Osteoblast (primary cell): ENCODE data around the gene AQP1. TPM values are rescaled to one million over a fixed set of nuclear protein-coding genes. Genes with fewer than 3 reads are reported as not detected.

ENCODE experiments used
- DNase-seq: peaks from one replicate; pipeline ENCODE4 v3.0.0; 2011; ENCODE audit warnings: low spot score, mixed read lengths; ENCODE audit not compliant: insufficient read length; ENCODE audit errors: missing footprints
- H2AFZ ChIP-seq: 2 replicates; pipeline ENCODE4 v1.6.0; 2011; ENCODE audit warnings: mild to moderate bottlenecking, low read length
- H3K27ac ChIP-seq: 2 replicates; pipeline ENCODE4 v1.5.1; 2011; ENCODE audit warnings: mild to moderate bottlenecking, low read depth, low read length, moderate library complexity
- H3K27me3 ChIP-seq: 2 replicates; pipeline ENCODE4 v1.6.0; 2012; ENCODE audit warnings: mild to moderate bottlenecking, control low read depth, inconsistent platforms, low read length, moderate library complexity; ENCODE audit not compliant: insufficient read depth
- H3K36me3 ChIP-seq: 2 replicates; pipeline ENCODE4 v1.5.1; 2011; ENCODE audit warnings: mild to moderate bottlenecking, low read length, control low read depth, moderate library complexity; ENCODE audit not compliant: insufficient read depth
- H3K4me1 ChIP-seq: 2 replicates; pipeline ENCODE4 v1.5.1; 2011; ENCODE audit warnings: mild to moderate bottlenecking, low read length, control low read depth, moderate library complexity; ENCODE audit not compliant: insufficient read depth
- H3K4me2 ChIP-seq: 2 replicates; pipeline ENCODE4 v1.6.0; 2011; ENCODE audit warnings: mild to moderate bottlenecking, low read length; ENCODE audit not compliant: insufficient read depth
- H3K4me3 ChIP-seq: fragments of 200-600 bp; sonication (generic); 3 replicates; pipeline ENCODE4 v1.5.1; 2012; ENCODE audit warnings: mild to moderate bottlenecking, low read length, inconsistent platforms; ENCODE audit not compliant: insufficient read depth
- H3K79me2 ChIP-seq: 2 replicates; pipeline ENCODE4 v1.6.0; 2012; ENCODE audit warnings: mild to moderate bottlenecking, low read length, control low read depth, inconsistent platforms; ENCODE audit not compliant: insufficient read depth
- H3K9me3 ChIP-seq: 2 replicates; pipeline ENCODE4 v1.5.1; 2011; ENCODE audit warnings: low read depth, low read length, control low read depth
- H4K20me1 ChIP-seq: 2 replicates; pipeline ENCODE4 v1.6.0; 2012; ENCODE audit warnings: mild to moderate bottlenecking, low read length, control low read depth; ENCODE audit not compliant: insufficient read depth
- CTCF ChIP-seq: IDR thresholded peaks from 2 replicates; pipeline ENCODE4 v1.5.1; 2011; ENCODE audit warnings: mild to moderate bottlenecking, low read depth, low read length, moderate library complexity; ENCODE audit errors: extremely low read depth
- total RNA-seq: library from RNA; depleted of rRNA; stranded (reverse); fragments of >200 nt; gene quantifications from 2 replicates; pipeline ENCODE4 v1.2.3, GENCODE V29; 2012

AQP1 gene
- total RNA-seq, 1 donor, result 0.72 TPM

- H4K20me1 ChIP-seq, result no peaks in the 10 kb centered on the region
- no peak overlapping the region for H3K27ac ChIP-seq
- H3K4me2 ChIP-seq, result no peak overlapping the region
- H3K79me2 ChIP-seq, result no peaks in the 10 kb centered on the region
- no peaks in the 10 kb centered on the region for H3K9me3 ChIP-seq
- no peak overlapping the region for H2AFZ ChIP-seq
- DNase-seq, result no peak
- peaks cover 9% of the 10 kb centered on the region for H3K27me3 ChIP-seq
- H3K4me1 ChIP-seq, result peaks cover 12% of the 10 kb centered on the region
- H3K36me3 ChIP-seq, result no peaks in the 10 kb centered on the region
- TF ChIP-seq CTCF, result no peak
- H3K4me3 ChIP-seq, result no peak overlapping the region
Measured at GRCh38 chr7:30901856-30902255, 9.8 kb upstream of the AQP1 start.

GRCh38 chr7:30902466-30902865, 9.2 kb upstream of the AQP1 start:
- H3K27me3 ChIP-seq, result peaks cover 9% of the 10 kb centered on the region
- H2AFZ ChIP-seq, result no peak overlapping the region
- H4K20me1 ChIP-seq, result no peaks in the 10 kb centered on the region
- H3K36me3 ChIP-seq, result no peaks in the 10 kb centered on the region
- H3K79me2 ChIP-seq, result no peaks in the 10 kb centered on the region
- H3K4me3 ChIP-seq, result no peak overlapping the region
- H3K4me2 ChIP-seq, result no peak overlapping the region
- no peaks in the 10 kb centered on the region for H3K9me3 ChIP-seq
- DNase-seq, result no peak
- H3K27ac ChIP-seq, result no peak overlapping the region
- TF ChIP-seq CTCF, result no peak
- peaks cover 16% of the 10 kb centered on the region for H3K4me1 ChIP-seq

GRCh38 chr7:30903146-30903545, 8.5 kb upstream of the AQP1 start:
- no peak for TF ChIP-seq CTCF
- Histone ChIP-seq H3K79me2 (no peaks in the 10 kb centered on the region), H3K36me3 (no peaks in the 10 kb centered on the region), H3K9me3 (no peaks in the 10 kb centered on the region), H3K27ac (no peak overlapping the region), H3K4me1 (peaks cover 16% of the 10 kb centered on the region), H3K4me2 (no peak overlapping the region), H3K4me3 (no peak overlapping the region), H4K20me1 (no peaks in the 10 kb centered on the region), H3K27me3 (peaks cover 9% of the 10 kb centered on the region), H2AFZ (no peak overlapping the region)
- DNase-seq, result no peak

DNA sequence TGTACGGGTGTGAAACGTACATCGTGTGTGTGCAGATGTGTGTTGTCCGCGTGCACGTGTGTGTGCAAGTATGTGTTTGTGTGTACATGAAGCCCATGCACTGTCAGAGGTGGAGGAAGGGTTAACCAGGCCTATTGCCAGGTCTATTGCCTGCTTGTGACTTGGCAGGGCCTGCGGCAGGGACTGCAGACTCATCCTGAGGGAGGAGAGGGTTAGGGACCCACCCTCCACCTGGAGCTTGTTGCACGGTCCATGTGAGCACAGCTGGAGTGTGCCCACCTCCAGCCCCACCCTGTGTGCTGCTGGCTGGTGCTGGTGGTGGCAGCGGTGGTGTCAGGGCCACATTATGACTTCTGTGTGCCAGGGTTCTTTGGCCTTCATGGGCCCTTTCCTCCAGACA, 7.1 kb upstream of the AQP1 start:
- no peak for DNase-seq
- no peaks in the 10 kb centered on the region for H3K9me3 ChIP-seq
- no peak overlapping the region for H2AFZ ChIP-seq
- H3K4me1 ChIP-seq, result peaks cover 16% of the 10 kb centered on the region
- H3K27ac ChIP-seq, result no peak overlapping the region
- H3K27me3 ChIP-seq, result peaks cover 3% of the 10 kb centered on the region
- H3K79me2 ChIP-seq, result no peaks in the 10 kb centered on the region
- H3K36me3 ChIP-seq, result no peaks in the 10 kb centered on the region
- no peak overlapping the region for H3K4me2 ChIP-seq
- no peak overlapping the region for H3K4me3 ChIP-seq
- TF ChIP-seq CTCF, result no peak
- H4K20me1 ChIP-seq, result no peaks in the 10 kb centered on the region
